Measurements from ENCODE around the gene DNER.

Gene DNER

GRCh38 chr2:229344955-229345354, 369.4 kb downstream of the DNER start:
- Histone ChIP-seq H3K4me2 (ENCODE audit: low read depth, low read length, poor library complexity, severe bottlenecking) (no peak overlapping the region), H3K9me2 (replicated peaks; ENCODE audit: low read depth, low read length) (no peaks in the 10 kb centered on the region), H3K4me1 (ENCODE audit: insufficient read depth, low read length, poor library complexity, severe bottlenecking) (no peaks in the 10 kb centered on the region), H2AFZ (ENCODE audit: low read length) (no peak overlapping the region), H4K20me1 (ENCODE audit: insufficient read depth, low read length, poor library complexity, severe bottlenecking) (no peaks in the 10 kb centered on the region), H3K4me3 (ENCODE audit: low read length, poor library complexity, severe bottlenecking) (no peak overlapping the region), H3K36me3 (ENCODE audit: insufficient read depth, low read length) (no peaks in the 10 kb centered on the region), H3K27me3 (ENCODE audit: insufficient read depth, low read length, poor library complexity, severe bottlenecking) (no peaks in the 10 kb centered on the region), H3F3A (ENCODE audit: low read depth) (no peaks in the 10 kb centered on the region), H3K9ac (ENCODE audit: low read depth, low read length, poor library complexity, severe bottlenecking) (no peak overlapping the region), H3K79me2 (ENCODE audit: insufficient read depth, low read length) (no peaks in the 10 kb centered on the region), H3K9me3 (ENCODE audit: insufficient read depth, low read depth, low read length) (peaks cover 7% of the 10 kb centered on the region; the same call in 1 of the 2 replicates)
- TF ChIP-seq EZH2phosphoT487 (IDR thresholded peaks at IDR 0.05; ENCODE audit: borderline replicate concordance) (no peak), CTCF (conservative IDR thresholded peaks at IDR 0.05; ENCODE audit: low read length) (no peak)

GRCh38 chr2:229344151-229344551, 370.2 kb downstream of the DNER start:
- no peaks in the 10 kb centered on the region for H3K27me3 ChIP-seq (ENCODE audit: insufficient read depth, low read length, poor library complexity, severe bottlenecking)
- no peaks in the 10 kb centered on the region for H3K9me2 ChIP-seq (replicated peaks; ENCODE audit: low read depth, low read length)
- H2AFZ ChIP-seq (ENCODE audit: low read length) = no peak overlapping the region
- H3K9me3 ChIP-seq (ENCODE audit: insufficient read depth, low read depth, low read length) = peaks cover 1% of the 10 kb centered on the region; the same call in 1 of the 2 replicates
- no peaks in the 10 kb centered on the region for H3K4me1 ChIP-seq (ENCODE audit: insufficient read depth, low read length, poor library complexity, severe bottlenecking)
- H3F3A ChIP-seq (ENCODE audit: low read depth) = no peaks in the 10 kb centered on the region
- H3K9ac ChIP-seq (ENCODE audit: low read depth, low read length, poor library complexity, severe bottlenecking) = no peak overlapping the region
- no peak for TF ChIP-seq CTCF (conservative IDR thresholded peaks at IDR 0.05; ENCODE audit: low read length)
- TF ChIP-seq EZH2phosphoT487 (IDR thresholded peaks at IDR 0.05; ENCODE audit: borderline replicate concordance) = no peak
- no peak overlapping the region for H3K4me2 ChIP-seq (ENCODE audit: low read depth, low read length, poor library complexity, severe bottlenecking)
- no peak overlapping the region for H3K4me3 ChIP-seq (ENCODE audit: low read length, poor library complexity, severe bottlenecking)
- no peaks in the 10 kb centered on the region for H3K79me2 ChIP-seq (ENCODE audit: insufficient read depth, low read length)
- H3K36me3 ChIP-seq (ENCODE audit: insufficient read depth, low read length) = no peaks in the 10 kb centered on the region
- no peaks in the 10 kb centered on the region for H4K20me1 ChIP-seq (ENCODE audit: insufficient read depth, low read length, poor library complexity, severe bottlenecking)

GRCh38 chr2:229343661-229344060, 370.7 kb downstream of the DNER start:
- Histone ChIP-seq H3K9ac (ENCODE audit: low read depth, low read length, poor library complexity, severe bottlenecking) (no peak overlapping the region), H3K36me3 (ENCODE audit: insufficient read depth, low read length) (no peaks in the 10 kb centered on the region), H2AFZ (ENCODE audit: low read length) (no peak overlapping the region), H3K4me1 (ENCODE audit: insufficient read depth, low read length, poor library complexity, severe bottlenecking) (no peaks in the 10 kb centered on the region), H3K9me3 (ENCODE audit: insufficient read depth, low read depth, low read length) (no peaks in the 10 kb centered on the region), H3K9me2 (replicated peaks; ENCODE audit: low read depth, low read length) (no peaks in the 10 kb centered on the region), H3F3A (ENCODE audit: low read depth) (no peaks in the 10 kb centered on the region), H3K4me3 (ENCODE audit: low read length, poor library complexity, severe bottlenecking) (no peak overlapping the region), H4K20me1 (ENCODE audit: insufficient read depth, low read length, poor library complexity, severe bottlenecking) (no peaks in the 10 kb centered on the region), H3K4me2 (ENCODE audit: low read depth, low read length, poor library complexity, severe bottlenecking) (no peak overlapping the region), H3K79me2 (ENCODE audit: insufficient read depth, low read length) (no peaks in the 10 kb centered on the region), H3K27me3 (ENCODE audit: insufficient read depth, low read length, poor library complexity, severe bottlenecking) (no peaks in the 10 kb centered on the region)
- TF ChIP-seq CTCF (conservative IDR thresholded peaks at IDR 0.05; ENCODE audit: low read length) (no peak), EZH2phosphoT487 (IDR thresholded peaks at IDR 0.05; ENCODE audit: borderline replicate concordance) (no peak)

All from Loucy (cell line).